ENCODE data around the gene CCL24. TPM values are rescaled to one million over a fixed set of nuclear protein-coding genes. Genes with fewer than 3 reads are reported as not detected.

The CCL24 gene
- total and polyA plus RNA-seq, 10 of the 15 experiments (the other 5 are each of a cell fraction or from before 2014, with no cell fraction given): not detected

DNA sequence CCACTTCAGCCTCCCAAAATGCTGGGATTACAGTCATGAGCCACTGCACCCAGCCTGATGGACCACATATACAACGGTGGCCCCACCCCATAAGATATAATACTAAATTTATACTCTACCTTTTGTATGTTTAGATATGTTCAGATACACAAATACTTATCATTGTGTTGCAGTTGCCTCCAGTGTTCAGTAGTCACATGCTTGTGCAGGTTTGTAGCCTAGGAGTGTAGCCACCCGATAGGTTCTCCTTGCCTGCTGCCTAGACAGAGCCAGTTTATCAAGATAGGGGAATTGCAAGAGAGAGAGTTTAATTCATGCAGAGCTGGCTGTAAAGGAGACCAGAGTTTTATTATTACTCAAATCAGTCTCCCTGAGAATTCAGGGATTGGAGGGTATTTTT, 9.6 kb downstream of the CCL24 start (continued):
- TF ChIP-seq ZNF687 (IDR thresholded peaks at IDR 0.05) (no peak), ASH2L (IDR thresholded peaks at IDR 0.05; ENCODE audit: borderline replicate concordance, low read depth) (no peak)

DNA sequence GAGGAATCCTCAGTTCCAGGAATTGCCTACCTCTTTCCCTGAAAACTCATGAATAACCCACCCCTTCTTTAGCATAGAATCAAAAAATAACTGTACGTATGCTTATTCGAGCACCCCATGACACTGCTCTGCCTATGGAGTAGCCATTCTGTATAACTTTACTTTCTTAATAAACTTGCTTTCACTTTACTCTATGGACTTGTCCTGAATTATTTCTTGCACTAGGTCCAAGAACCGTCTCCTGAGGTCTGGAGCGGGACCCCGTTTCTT, 11.1 kb downstream of the CCL24 start:
- H3K79me2 ChIP-seq (ENCODE audit: control insufficient read depth, insufficient read depth, low read length): no peaks in the 10 kb centered on the region
- H3K36me3 ChIP-seq (ENCODE audit: control insufficient read depth in 2 of 2, insufficient read depth in 2 of 2, low read length in 1 of 2): no peaks in the 10 kb centered on the region
- no peak for DNase-seq (ENCODE audit: low read depth, low spot score)
- H4K20me1 ChIP-seq (ENCODE audit: control insufficient read depth, insufficient read depth): no peaks in the 10 kb centered on the region
- H2AFZ ChIP-seq (ENCODE audit: control insufficient read depth, low read depth, low read length): no peak overlapping the region
- no peak overlapping the region for H3K4me2 ChIP-seq (ENCODE audit: control insufficient read depth, insufficient read depth)
- ChIA-PET POLR2A (no interaction called here), RAD21 (ENCODE audit: unreplicated experiment) (no interaction called here), CTCF (no interaction called here), SMC1A (ENCODE audit: uncharacterized antibody, unreplicated experiment) (no interaction called here)
- 85% methylated on average over 5 of the region's 5 CpGs for whole genome bisulfite sequencing (ENCODE audit: insufficient coverage, insufficient replicate concordance, low lambda C conversion rate, missing lambda C conversion rate)
- no peak for FAIRE-seq
- BruUV-seq (replicated peaks): no TSS peak
- no peak for ATAC-seq
- intact Hi-C loops (cut with micrococcal nuclease; ENCODE audit: unreplicated experiment): no loop called here
- H3K27me3 ChIP-seq (replicated peaks in 1 of 2; ENCODE audit: control insufficient read depth in 2 of 2, insufficient read depth in 2 of 2, low read length in 1 of 2): no peaks in the 10 kb centered on the region
- no peak for TF ChIP-seq GABPA (IDR thresholded peaks at IDR 0.05; ENCODE audit: low read depth)
- peaks cover 5% of the 10 kb centered on the region; the same call in 2 of the 3 replicates for H3K9me3 ChIP-seq (replicated peaks; ENCODE audit: control insufficient read depth, insufficient read depth, low read length)
- no peak overlapping the region for H3K4me3 ChIP-seq
- H3K9ac ChIP-seq (ENCODE audit: control insufficient read depth, insufficient read depth, low read length): no peak overlapping the region
- H3K4me1 ChIP-seq (ENCODE audit: control insufficient read depth, insufficient read depth, low read length): no peaks in the 10 kb centered on the region
- in situ Hi-C loops (cut with MboI): no loop called here
- no peak overlapping the region for H3K27ac ChIP-seq (ENCODE audit: control insufficient read depth, insufficient read depth)

Measured in GM12878 (cell line).